Measurements from ENCODE around the gene LRP1B. TPM values are rescaled to one million over a fixed set of nuclear protein-coding genes. Genes with fewer than 3 reads are reported as not detected.

Gene LRP1B
- total RNA-seq, 2 donors from 2014 or later, result 0.52 to 3.0 TPM

DNA sequence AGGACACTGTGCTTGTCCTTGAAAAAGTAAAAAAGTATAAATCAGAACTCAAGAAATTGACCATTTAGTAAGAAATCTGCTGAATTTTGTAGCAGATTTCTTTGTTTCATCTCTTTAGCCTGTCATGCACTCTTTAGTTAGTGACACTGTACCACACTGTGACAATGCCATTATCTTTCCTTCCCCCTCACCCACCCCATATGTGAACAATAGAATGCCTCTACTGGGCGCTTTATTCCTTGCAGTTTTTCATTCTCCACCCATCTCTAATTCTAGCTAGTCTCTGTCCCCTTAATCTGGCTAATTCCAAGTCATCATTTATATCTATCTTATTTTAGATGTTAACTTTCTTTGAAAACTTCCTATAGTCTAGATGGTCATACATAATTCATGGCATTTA lies 241.0 kb downstream of the LRP1B start:
- no peaks in the 10 kb centered on the region for H3K27me3 ChIP-seq
- no peak for TF ChIP-seq CTCF (IDR thresholded peaks at IDR 0.05)
- TF ChIP-seq POLR2A (IDR thresholded peaks at IDR 0.05), result no peak
- ATAC-seq, result no peak
- no peaks in the 10 kb centered on the region for H3K4me1 ChIP-seq
- WGBS, 2 donors, result 71 to 73% methylated on average over 1 of the region's 1 CpG
- intact Hi-C loops (cut with DNase I), result no loop called here
- H3K4me3 ChIP-seq, result no peak overlapping the region
- no peak for DNase-seq
- no peak overlapping the region for H3K27ac ChIP-seq
- H3K36me3 ChIP-seq (replicated peaks in 1 of 2; ENCODE audit: insufficient read depth in 1 of 2, low read depth in 2 of 2), result no peaks in the 10 kb centered on the region
- no peaks in the 10 kb centered on the region for H3K9me3 ChIP-seq

- no peak for ATAC-seq
- intact Hi-C loops (cut with DNase I), result no loop called here
- Histone ChIP-seq H3K27me3 (no peaks in the 10 kb centered on the region), H3K4me1 (no peaks in the 10 kb centered on the region), H3K27ac (no peak overlapping the region), H3K9me3 (no peaks in the 10 kb centered on the region), H3K4me3 (no peak overlapping the region), H3K36me3 (replicated peaks in 1 of 2; ENCODE audit: insufficient read depth in 1 of 2, low read depth in 2 of 2) (no peaks in the 10 kb centered on the region)
- TF ChIP-seq POLR2A (IDR thresholded peaks at IDR 0.05) (no peak), CTCF (IDR thresholded peaks at IDR 0.05) (no peak)
- DNase-seq, result no peak
- WGBS, 2 donors, result 61 to 76% methylated on average over 1 of the region's 1 CpG
Observed at GRCh38 chr2:141888987-141889555, 241.7 kb downstream of the LRP1B start.

DNA sequence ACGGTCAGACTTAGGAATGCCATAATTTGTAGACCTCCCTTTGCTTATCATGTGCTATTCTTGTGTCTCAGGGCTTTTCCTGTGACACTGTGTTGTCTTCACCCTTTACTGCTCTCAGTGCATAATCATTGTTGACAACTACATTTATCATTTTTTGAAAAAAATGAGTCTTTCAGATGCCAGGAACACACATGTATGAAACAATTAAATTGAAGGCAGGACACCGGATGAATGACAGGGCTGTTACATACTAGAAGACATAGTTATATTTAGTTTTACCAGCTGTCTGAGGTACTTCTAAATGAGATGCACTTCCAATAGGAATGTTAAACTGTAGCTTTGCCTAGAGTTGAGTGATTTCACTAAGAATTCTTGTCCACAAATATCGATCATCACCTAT lies 243.5 kb downstream of the LRP1B start:
- Histone ChIP-seq H3K27ac (no peak overlapping the region), H3K9me3 (no peaks in the 10 kb centered on the region), H3K4me1 (no peaks in the 10 kb centered on the region), H3K4me3 (no peak overlapping the region), H3K27me3 (no peaks in the 10 kb centered on the region), H3K36me3 (replicated peaks in 1 of 2; ENCODE audit: insufficient read depth in 1 of 2, low read depth in 2 of 2) (no peaks in the 10 kb centered on the region)
- intact Hi-C loops (cut with DNase I), result no loop called here
- 81 to 82% methylated on average over 3 of the region's 3 CpGs for WGBS, 2 donors
- no peak for DNase-seq
- no peak for TF ChIP-seq POLR2A (IDR thresholded peaks at IDR 0.05)
- TF ChIP-seq CTCF (IDR thresholded peaks at IDR 0.05), result no peak
- no peak for ATAC-seq

GRCh38 chr2:141878016-141878415 lies 252.8 kb downstream of the LRP1B start:
- no peaks in the 10 kb centered on the region for H3K9me3 ChIP-seq
- TF ChIP-seq CTCF (IDR thresholded peaks at IDR 0.05) (no peak), POLR2A (IDR thresholded peaks at IDR 0.05) (no peak)
- intact Hi-C loops (cut with DNase I), result no loop called here
- H3K4me3 ChIP-seq, result no peak overlapping the region
- H3K36me3 ChIP-seq (replicated peaks in 1 of 2; ENCODE audit: insufficient read depth in 1 of 2, low read depth in 2 of 2), result no peaks in the 10 kb centered on the region
- H3K27me3 ChIP-seq, result no peaks in the 10 kb centered on the region
- WGBS, 2 donors, result 91 to 100% methylated on average over 1 of the region's 1 CpG
- ATAC-seq, result no peak
- H3K4me1 ChIP-seq, result no peaks in the 10 kb centered on the region
- no peak for DNase-seq
- no peak overlapping the region for H3K27ac ChIP-seq

GRCh38 chr2:141871913-141872634 lies 258.7 kb downstream of the LRP1B start:
- Histone ChIP-seq H3K9me3 (no peaks in the 10 kb centered on the region), H3K36me3 (replicated peaks in 1 of 2; ENCODE audit: insufficient read depth in 1 of 2, low read depth in 2 of 2) (no peaks in the 10 kb centered on the region), H3K27me3 (no peaks in the 10 kb centered on the region), H3K27ac (no peak overlapping the region), H3K4me3 (no peak overlapping the region), H3K4me1 (no peaks in the 10 kb centered on the region)
- WGBS, 2 donors, result 40 to 49% methylated on average over 3 of the region's 3 CpGs
- no peak for TF ChIP-seq POLR2A (IDR thresholded peaks at IDR 0.05)
- no peak for TF ChIP-seq CTCF (IDR thresholded peaks at IDR 0.05)
- intact Hi-C loops (cut with DNase I), result no loop called here
- no peak for DNase-seq
- ATAC-seq, result no peak
